A673 (cell line): ENCODE data around the gene SLCO3A1. TPM values are rescaled to one million over a fixed set of nuclear protein-coding genes. Genes with fewer than 3 reads are reported as not detected.

Experiments used
- BruUV-seq: library from RNA; stranded (reverse); fragments of 400-500 nt; replicated peaks from 2 replicates; lab custom pipeline; 2021; lab: Mats Ljungman, UMichigan
- CTCF ChIA-PET: fragments of 300-600 bp; sonication (Branson Sonifier 250); formaldehyde crosslinking; loops from one replicate; lab custom pipeline; 2022; ENCODE audit warnings: antibody characterized with exemption; lab: Charles Lee
- POLR2A ChIA-PET: fragments of 300-600 bp; sonication (Branson Sonifier 250); formaldehyde crosslinking; loops from one replicate; lab custom pipeline; 2022; ENCODE audit warnings: antibody characterized with exemption; ENCODE audit not compliant: low non-redundant PET; lab: Charles Lee
- DNase-seq: peaks from one replicate; pipeline ENCODE4 v3.0.0-alpha.2; 2015; ENCODE audit warnings: low spot score
- H3K27ac ChIP-seq: fragments of 200-600 bp; sonication (generic); 2 replicates; pipeline ENCODE4 v1.5.1; 2016; ENCODE audit warnings: mixed run types, low read depth, mild to moderate bottlenecking, mixed read lengths, antibody characterized with exemption, low read length; ENCODE audit not compliant: poor library complexity, severe bottlenecking
- H3K27me3 ChIP-seq: fragments of 200-600 bp; sonication (generic); replicated peaks from 2 replicates; pipeline ENCODE4 v1.6.1; 2017; ENCODE audit warnings: mixed run types, low read depth, mild to moderate bottlenecking, mixed read lengths, antibody characterized with exemption, low read length; ENCODE audit not compliant: insufficient read depth, poor library complexity
- H3K36me3 ChIP-seq: fragments of 200-600 bp; sonication (generic); 2 replicates; pipeline ENCODE4 v1.6.1; 2016; ENCODE audit warnings: mixed run types, mild to moderate bottlenecking, mixed read lengths, antibody characterized with exemption, low read length; ENCODE audit not compliant: insufficient read depth, poor library complexity, severe bottlenecking
- H3K4me1 ChIP-seq: fragments of 200-600 bp; sonication (generic); 2 replicates; pipeline ENCODE4 v1.6.1; 2017; ENCODE audit warnings: mixed run types, mild to moderate bottlenecking, mixed read lengths, antibody characterized with exemption, low read length; ENCODE audit not compliant: insufficient read depth, poor library complexity, severe bottlenecking
- H3K4me3 ChIP-seq: fragments of 200-600 bp; sonication (generic); 2 replicates; pipeline ENCODE4 v1.5.1; 2016; ENCODE audit warnings: low read depth, mixed run types, mild to moderate bottlenecking, mixed read lengths, low read length; ENCODE audit not compliant: poor library complexity, severe bottlenecking
- H3K9me3 ChIP-seq: fragments of 200-600 bp; sonication (generic); 2 replicates; pipeline ENCODE4 v1.6.1; 2016; ENCODE audit warnings: mixed run types, low read depth, mild to moderate bottlenecking, mixed read lengths, antibody characterized with exemption, low read length; ENCODE audit not compliant: poor library complexity, severe bottlenecking
- EZH2 ChIP-seq: fragments of 200-600 bp; sonication (generic); IDR thresholded peaks from 2 replicates; pipeline ENCODE4 v1.6.1; 2017; ENCODE audit warnings: borderline replicate concordance, low read depth, mild to moderate bottlenecking, mixed read lengths, antibody characterized with exemption, low read length; ENCODE audit not compliant: poor library complexity, severe bottlenecking
- intact Hi-C: fragments of 100-400 bp; cut with micrococcal nuclease; formaldehyde crosslinking; loops from one replicate; pipeline ENCODE4 v1.10.0; 2022; ENCODE audit not compliant: unreplicated experiment
- total RNA-seq: library from RNA; stranded (reverse); gene quantifications from 2 replicates; pipeline ENCODE4 v1.2.3, GENCODE V29; 2021
- TF ChIP-seq, protein P1 (sequence below): fragments of 300-800, 200-600 bp; sonication (generic); conservative IDR thresholded peaks from 2 replicates; pipeline ENCODE4 v1.5.1; 2017; ENCODE audit warnings: low read depth, mild to moderate bottlenecking, antibody characterized with exemption, low read length, moderate library complexity, mixed read lengths

SLCO3A1 gene
- total RNA-seq, 1 experiment from 2014 or later, result 16.6 TPM

DNA sequence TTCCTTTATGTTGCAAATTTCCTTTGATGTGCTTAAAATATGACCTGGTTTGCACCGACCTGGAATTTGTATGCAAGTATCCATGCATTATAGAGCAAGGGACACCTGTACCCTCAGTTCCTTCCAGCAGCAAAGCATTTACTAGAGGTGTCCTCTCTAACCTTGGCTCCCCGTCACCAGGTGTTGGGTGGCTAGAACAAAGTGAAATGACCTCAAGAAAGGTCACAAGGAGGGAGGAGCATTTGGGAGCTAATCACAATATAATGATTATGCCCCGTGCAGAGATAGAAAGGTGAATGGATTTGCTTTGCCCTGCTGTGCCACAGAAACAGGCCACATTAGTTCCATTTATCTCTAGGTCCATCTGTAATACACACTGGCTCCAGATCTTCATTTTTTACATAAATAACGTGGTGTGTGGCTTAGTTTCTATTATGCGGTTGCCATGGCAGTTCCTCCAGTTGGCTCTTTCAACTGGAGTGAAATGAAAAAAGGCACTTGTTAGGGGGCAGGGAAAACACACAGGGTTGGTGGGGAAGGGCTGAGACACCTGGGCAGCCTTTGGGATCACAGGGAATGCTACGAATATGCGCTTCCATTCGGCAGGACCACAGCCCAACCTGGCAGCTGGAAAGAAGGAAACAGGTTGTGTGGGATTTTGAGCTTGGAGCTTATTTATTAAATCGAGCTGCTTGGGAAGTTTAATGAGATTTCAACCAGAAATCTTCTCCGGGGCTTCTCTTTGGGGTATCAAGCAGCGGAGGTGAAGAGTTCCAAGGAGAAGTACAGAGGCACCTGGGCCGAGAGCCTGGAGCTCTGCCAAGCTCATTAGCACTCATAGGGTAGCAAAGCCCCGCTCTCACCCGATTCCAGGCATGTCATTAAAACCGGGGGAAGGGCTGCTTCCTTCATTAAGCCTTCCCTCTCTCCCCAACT lies 306.7 kb downstream of the SLCO3A1 start:
- Histone ChIP-seq H3K4me3 (no peak overlapping the region), H3K27ac (no peak overlapping the region), H3K4me1 (no peaks in the 10 kb centered on the region), H3K36me3 (no peaks in the 10 kb centered on the region), H3K27me3 (no peaks in the 10 kb centered on the region), H3K9me3 (no peaks in the 10 kb centered on the region)
- ChIA-PET CTCF (no interaction called here), POLR2A (no interaction called here)
- no peak for DNase-seq
- BruUV-seq, result no TSS peak
- TF ChIP-seq, protein P1, sequence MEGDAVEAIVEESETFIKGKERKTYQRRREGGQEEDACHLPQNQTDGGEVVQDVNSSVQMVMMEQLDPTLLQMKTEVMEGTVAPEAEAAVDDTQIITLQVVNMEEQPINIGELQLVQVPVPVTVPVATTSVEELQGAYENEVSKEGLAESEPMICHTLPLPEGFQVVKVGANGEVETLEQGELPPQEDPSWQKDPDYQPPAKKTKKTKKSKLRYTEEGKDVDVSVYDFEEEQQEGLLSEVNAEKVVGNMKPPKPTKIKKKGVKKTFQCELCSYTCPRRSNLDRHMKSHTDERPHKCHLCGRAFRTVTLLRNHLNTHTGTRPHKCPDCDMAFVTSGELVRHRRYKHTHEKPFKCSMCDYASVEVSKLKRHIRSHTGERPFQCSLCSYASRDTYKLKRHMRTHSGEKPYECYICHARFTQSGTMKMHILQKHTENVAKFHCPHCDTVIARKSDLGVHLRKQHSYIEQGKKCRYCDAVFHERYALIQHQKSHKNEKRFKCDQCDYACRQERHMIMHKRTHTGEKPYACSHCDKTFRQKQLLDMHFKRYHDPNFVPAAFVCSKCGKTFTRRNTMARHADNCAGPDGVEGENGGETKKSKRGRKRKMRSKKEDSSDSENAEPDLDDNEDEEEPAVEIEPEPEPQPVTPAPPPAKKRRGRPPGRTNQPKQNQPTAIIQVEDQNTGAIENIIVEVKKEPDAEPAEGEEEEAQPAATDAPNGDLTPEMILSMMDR, result no peak
- TF ChIP-seq EZH2, result no peak
- intact Hi-C loops, result no loop called here

DNA sequence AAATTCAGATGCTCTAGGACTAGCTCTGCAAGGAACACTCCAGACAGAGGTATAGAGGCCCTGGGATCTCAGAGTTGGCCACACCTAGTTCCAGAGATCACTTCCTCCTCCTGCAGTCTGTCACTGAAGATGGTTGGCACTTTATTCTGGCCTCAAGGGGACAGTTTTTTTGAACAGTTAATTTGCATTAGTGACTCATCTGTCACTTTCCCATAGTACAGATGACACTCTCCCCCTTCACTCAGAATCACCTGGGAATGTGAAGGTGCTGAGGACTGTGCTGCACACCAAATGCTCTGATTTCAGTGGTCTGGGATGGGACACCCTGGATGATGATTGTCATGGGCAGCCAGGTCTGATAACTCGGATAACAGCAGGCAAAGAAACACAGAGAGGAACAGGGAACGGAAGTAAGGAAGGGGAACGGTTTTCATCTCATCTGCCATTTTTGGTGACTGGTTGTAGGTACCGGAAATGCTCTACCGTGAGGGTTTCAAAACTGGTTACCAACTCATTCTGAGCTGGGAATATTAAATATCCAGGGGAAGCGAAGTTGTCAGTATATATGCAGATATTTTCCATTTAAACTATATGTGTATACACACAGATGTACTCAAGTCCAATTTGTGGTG lies 307.6 kb downstream of the SLCO3A1 start:
- BruUV-seq, result no TSS peak
- no peaks in the 10 kb centered on the region for H3K9me3 ChIP-seq
- H3K27me3 ChIP-seq, result no peaks in the 10 kb centered on the region
- intact Hi-C loops, result no loop called here
- CTCF ChIA-PET, result no interaction called here
- no peak overlapping the region for H3K4me3 ChIP-seq
- H3K4me1 ChIP-seq, result no peaks in the 10 kb centered on the region
- DNase-seq, result no peak
- H3K36me3 ChIP-seq, result no peaks in the 10 kb centered on the region
- TF ChIP-seq, protein P1, result no peak
- TF ChIP-seq EZH2, result no peak
- H3K27ac ChIP-seq, result no peak overlapping the region
- POLR2A ChIA-PET, result no interaction called here

DNA sequence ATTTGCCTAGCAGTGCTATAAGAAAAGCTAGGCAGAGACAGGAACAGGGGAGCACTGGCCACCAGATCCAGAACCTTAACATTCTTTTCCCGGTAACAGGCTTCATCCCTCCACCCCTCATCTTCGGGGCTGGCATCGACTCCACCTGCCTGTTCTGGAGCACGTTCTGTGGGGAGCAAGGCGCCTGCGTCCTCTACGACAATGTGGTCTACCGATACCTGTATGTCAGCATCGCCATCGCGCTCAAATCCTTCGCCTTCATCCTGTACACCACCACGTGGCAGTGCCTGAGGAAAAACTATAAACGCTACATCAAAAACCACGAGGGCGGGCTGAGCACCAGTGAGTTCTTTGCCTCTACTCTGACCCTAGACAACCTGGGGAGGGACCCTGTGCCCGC lies 309.1 kb downstream of the SLCO3A1 start:
- ChIA-PET POLR2A (no interaction called here), CTCF (no interaction called here)
- BruUV-seq, result no TSS peak
- Histone ChIP-seq H3K27ac (no peak overlapping the region), H3K36me3 (no peaks in the 10 kb centered on the region), H3K27me3 (no peaks in the 10 kb centered on the region), H3K4me3 (no peak overlapping the region), H3K9me3 (no peaks in the 10 kb centered on the region), H3K4me1 (no peaks in the 10 kb centered on the region)
- DNase-seq, result no peak
- intact Hi-C loops, result no loop called here
- TF ChIP-seq, protein P1, result no peak
- no peak for TF ChIP-seq EZH2
